CD8-positive, alpha-beta memory T cell (primary cell): Measurements from ENCODE around the gene GNA14. TPM values are rescaled to one million over a fixed set of nuclear protein-coding genes. Genes with fewer than 3 reads are reported as not detected.
A peak's percentile ranks its signal among the peaks of the same experiment; 100 is the strongest.

Experiments used
- CTCF ChIA-PET: fragments of 350-600 bp; sonication (Branson Sonifier 250); formaldehyde crosslinking; loops from one replicate; lab custom pipeline; 2021; ENCODE audit warnings: antibody characterized with exemption; lab: Charles Lee
- POLR2A ChIA-PET: fragments of 350-600 bp; sonication (Branson Sonifier 250); formaldehyde crosslinking; loops from one replicate; lab custom pipeline; 2021; ENCODE audit warnings: antibody characterized with exemption; lab: Charles Lee
- DNase-seq, 5 donors: peaks; one replicate each; pipeline versions ENCODE4 v3.0.0 to v3.0.0-alpha.2; 2020 to 2022; ENCODE audit warnings: mixed read lengths in 1 of 5
- H3K27ac ChIP-seq: one replicate; pipeline ENCODE4 v1.7.0; 2013; ENCODE audit warnings: low read depth, mild to moderate bottlenecking, low read length, moderate library complexity
- H3K27me3 ChIP-seq: 2 replicates; pipeline ENCODE4 v1.7.0; 2013; ENCODE audit warnings: low read length, mild to moderate bottlenecking; ENCODE audit not compliant: insufficient read depth, poor library complexity, severe bottlenecking
- H3K36me3 ChIP-seq: 2 replicates; pipeline ENCODE4 v1.7.0; 2013; ENCODE audit warnings: mild to moderate bottlenecking, low read length, moderate library complexity; ENCODE audit not compliant: insufficient read depth
- H3K4me1 ChIP-seq: 2 replicates; pipeline ENCODE4 v1.7.0; 2013; ENCODE audit warnings: mild to moderate bottlenecking, low read length, moderate library complexity; ENCODE audit not compliant: insufficient read depth
- H3K4me3 ChIP-seq: 2 replicates; pipeline ENCODE4 v1.7.0; 2013; ENCODE audit warnings: mild to moderate bottlenecking, low read length
- H3K9me3 ChIP-seq: 2 replicates; pipeline ENCODE4 v1.7.0; 2013; ENCODE audit warnings: mild to moderate bottlenecking, low read length
- H3K27ac Mint-ChIP-seq, 8 donors: one replicate each; pipeline ENCODE4 v1.8.0; 2020 to 2021; ENCODE audit warnings: mixed read lengths in 8 of 8, mild to moderate bottlenecking in 6 of 8, inconsistent platforms in 3 of 8, moderate library complexity in 3 of 8
- H3K27me3 Mint-ChIP-seq, 2 donors: one replicate each; pipeline ENCODE4 v1.8.0; 2020 to 2021; ENCODE audit warnings: mixed read lengths in 2 of 2, mild to moderate bottlenecking in 1 of 2, moderate library complexity in 1 of 2
- H3K36me3 Mint-ChIP-seq, 3 donors: one replicate each; pipeline ENCODE4 v1.8.0; 2020 to 2021; ENCODE audit warnings: mixed read lengths in 3 of 3, inconsistent platforms in 1 of 3, mild to moderate bottlenecking in 1 of 3
- H3K4me1 Mint-ChIP-seq, 3 donors: one replicate each; pipeline ENCODE4 v1.8.0; 2020 to 2021; ENCODE audit warnings: mixed read lengths in 3 of 3, inconsistent platforms in 1 of 3, mild to moderate bottlenecking in 1 of 3
- H3K4me3 Mint-ChIP-seq, 7 donors: one replicate each; pipeline ENCODE4 v1.8.0; 2020 to 2021; ENCODE audit warnings: mixed read lengths in 7 of 7, mild to moderate bottlenecking in 6 of 7, moderate library complexity in 4 of 7, inconsistent platforms in 2 of 7
- H3K9me3 Mint-ChIP-seq, 5 donors: one replicate each; pipeline ENCODE4 v1.8.0; 2020 to 2022; ENCODE audit warnings: mixed read lengths in 5 of 5, mild to moderate bottlenecking in 3 of 5, moderate library complexity in 2 of 5, inconsistent platforms in 1 of 5
- polyA plus RNA-seq: library from polyadenylated mRNA; unstranded; fragments of 300-500 nt; fragmentation: Illumina TruSeq; gene quantifications from one replicate; pipeline ENCODE4 v1.2.3, GENCODE V29; 2021
- total RNA-seq, 2 experiments: library from RNA; stranded (reverse); gene quantifications; one replicate each; pipeline ENCODE4 v1.2.3, GENCODE V29; 2021

Gene GNA14
- total and polyA plus RNA-seq, 3 experiments from 2014 or later = not detected

GRCh38 chr9:77435688-77436087 is 212.4 kb downstream of the GNA14 start:
- Mint-ChIP-seq H3K4me1 (peaks cover 3 to 5% (median 4%) of the 10 kb centered on the region in 3 donors), H3K27ac (no peak overlapping the region), H3K36me3 (peaks cover 0 to 2% (median 0%) of the 10 kb centered on the region in 3 donors), H3K27me3 (peaks cover 3 to 11% of the 10 kb centered on the region in 2 donors), H3K4me3 (no peak overlapping the region), H3K9me3 (no peaks in the 10 kb centered on the region)
- POLR2A ChIA-PET = no interaction called here
- Histone ChIP-seq H3K4me1 (no peaks in the 10 kb centered on the region), H3K4me3 (no peak overlapping the region), H3K9me3 (no peaks in the 10 kb centered on the region), H3K36me3 (no peaks in the 10 kb centered on the region), H3K27me3 (no peaks in the 10 kb centered on the region), H3K27ac (no peak overlapping the region)
- no peak for DNase-seq
- CTCF ChIA-PET = no interaction called here

GRCh38 chr9:77435277-77435676 is 212.8 kb downstream of the GNA14 start:
- Mint-ChIP-seq H3K27me3 (peaks cover 3 to 11% of the 10 kb centered on the region in 2 donors), H3K9me3 (no peaks in the 10 kb centered on the region), H3K27ac (no peak overlapping the region), H3K4me1 (peaks cover 3 to 5% (median 4%) of the 10 kb centered on the region in 3 donors), H3K36me3 (peaks cover 0 to 2% (median 0%) of the 10 kb centered on the region in 3 donors), H3K4me3 (no peak overlapping the region)
- Histone ChIP-seq H3K4me3 (no peak overlapping the region), H3K4me1 (no peaks in the 10 kb centered on the region), H3K9me3 (no peaks in the 10 kb centered on the region), H3K27ac (no peak overlapping the region), H3K27me3 (no peaks in the 10 kb centered on the region), H3K36me3 (no peaks in the 10 kb centered on the region)
- ChIA-PET POLR2A (no interaction called here), CTCF (interaction anchor here (0.7 kb wide), 1 partner anchor 79 kb away, joined by 3 read pairs; no protein-coding TSS in a partner anchor)
- DNase-seq = no peak

- ChIA-PET POLR2A (no interaction called here), CTCF (interaction anchor here (0.7 to 2.3 kb wide), 7 partner anchors 9 to 29 kb away, joined by 3 to 11 read pairs (median 4); no protein-coding TSS in a partner anchor)
- Mint-ChIP-seq H3K27ac (peak overlapping the region in 1 of 8 donors; percentile 88), H3K4me1 (peaks cover 3 to 5% (median 4%) of the 10 kb centered on the region in 3 donors), H3K4me3 (peak overlapping the region in 1 of 7 donors; percentile 80), H3K27me3 (peaks cover 5 to 8% of the 10 kb centered on the region in 2 donors), H3K9me3 (no peaks in the 10 kb centered on the region), H3K36me3 (peaks cover 0 to 2% (median 0%) of the 10 kb centered on the region in 3 donors)
- H3K4me1 ChIP-seq = no peaks in the 10 kb centered on the region
- no peaks in the 10 kb centered on the region for H3K27me3 ChIP-seq
- peak in 3 of 5 donors; percentile 9 to 35 (median 11) for DNase-seq
- H3K9me3 ChIP-seq = no peaks in the 10 kb centered on the region
- H3K27ac ChIP-seq = no peak overlapping the region
- H3K36me3 ChIP-seq = no peaks in the 10 kb centered on the region
- H3K4me3 ChIP-seq = no peak overlapping the region
These were observed 214.3 kb downstream of the GNA14 start for GRCh38 chr9:77433675-77434445.

- H3K4me3 Mint-ChIP-seq = no peak overlapping the region
- Histone ChIP-seq H3K36me3 (no peaks in the 10 kb centered on the region), H3K9me3 (no peaks in the 10 kb centered on the region), H3K27ac (no peak overlapping the region), H3K4me1 (no peaks in the 10 kb centered on the region), H3K4me3 (no peak overlapping the region), H3K27me3 (no peaks in the 10 kb centered on the region)
- H3K9me3 Mint-ChIP-seq = no peaks in the 10 kb centered on the region
- POLR2A ChIA-PET = no interaction called here
- H3K27ac Mint-ChIP-seq = no peak overlapping the region
- H3K4me1 Mint-ChIP-seq = peaks cover 3 to 5% (median 4%) of the 10 kb centered on the region in 3 donors
- peaks cover 2 to 8% of the 10 kb centered on the region in 2 donors for H3K27me3 Mint-ChIP-seq
- no peaks in the 10 kb centered on the region for H3K36me3 Mint-ChIP-seq
- CTCF ChIA-PET = interaction anchor here (1.0 kb wide), 1 partner anchor 25 kb away, joined by 4 read pairs; no protein-coding TSS in a partner anchor
- DNase-seq = no peak
These were observed 216.1 kb downstream of the GNA14 start for GRCh38 chr9:77432053-77432452.

GRCh38 chr9:77429928-77430327 is 218.2 kb downstream of the GNA14 start:
- no peaks in the 10 kb centered on the region for H3K4me1 ChIP-seq
- Mint-ChIP-seq H3K27ac (no peak overlapping the region), H3K27me3 (peaks cover 2 to 8% of the 10 kb centered on the region in 2 donors), H3K36me3 (no peaks in the 10 kb centered on the region), H3K4me3 (no peak overlapping the region), H3K9me3 (no peaks in the 10 kb centered on the region), H3K4me1 (peaks cover 3 to 5% (median 4%) of the 10 kb centered on the region in 3 donors)
- POLR2A ChIA-PET = no interaction called here
- no peak for DNase-seq
- no peak overlapping the region for H3K4me3 ChIP-seq
- no peak overlapping the region for H3K27ac ChIP-seq
- no peaks in the 10 kb centered on the region for H3K27me3 ChIP-seq
- no peaks in the 10 kb centered on the region for H3K36me3 ChIP-seq
- CTCF ChIA-PET = no interaction called here
- no peaks in the 10 kb centered on the region for H3K9me3 ChIP-seq

- H3K4me1 Mint-ChIP-seq = no peaks in the 10 kb centered on the region
- H3K9me3 Mint-ChIP-seq = peaks cover 0 to 2% (median 0%) of the 10 kb centered on the region in 5 donors
- no peak overlapping the region for H3K4me3 ChIP-seq
- no peaks in the 10 kb centered on the region for H3K4me1 ChIP-seq
- H3K27me3 Mint-ChIP-seq = peaks cover 2 to 3% of the 10 kb centered on the region in 2 donors
- no peak overlapping the region for H3K4me3 Mint-ChIP-seq
- H3K36me3 Mint-ChIP-seq = peaks cover 0 to 2% (median 0%) of the 10 kb centered on the region in 3 donors
- no peak overlapping the region for H3K27ac ChIP-seq
- H3K36me3 ChIP-seq = no peaks in the 10 kb centered on the region
- POLR2A ChIA-PET = no interaction called here
- no peak for DNase-seq
- CTCF ChIA-PET = no interaction called here
- no peaks in the 10 kb centered on the region for H3K27me3 ChIP-seq
- H3K9me3 ChIP-seq = no peaks in the 10 kb centered on the region
- no peak overlapping the region for H3K27ac Mint-ChIP-seq
These were observed 220.7 kb downstream of the GNA14 start for GRCh38 chr9:77427256-77427927.

GRCh38 chr9:77426712-77427111 is 221.4 kb downstream of the GNA14 start:
- no peak overlapping the region for H3K4me3 Mint-ChIP-seq
- no peaks in the 10 kb centered on the region for H3K36me3 ChIP-seq
- H3K9me3 Mint-ChIP-seq = peaks cover 0 to 2% (median 0%) of the 10 kb centered on the region in 5 donors
- H3K4me1 Mint-ChIP-seq = no peaks in the 10 kb centered on the region
- H3K4me3 ChIP-seq = no peak overlapping the region
- H3K36me3 Mint-ChIP-seq = peaks cover 0 to 5% (median 0%) of the 10 kb centered on the region in 3 donors
- CTCF ChIA-PET = no interaction called here
- peaks cover 2% of the 10 kb centered on the region in 2 donors for H3K27me3 Mint-ChIP-seq
- H3K27ac ChIP-seq = no peak overlapping the region
- no peak for DNase-seq
- H3K27ac Mint-ChIP-seq = no peak overlapping the region
- no peaks in the 10 kb centered on the region for H3K9me3 ChIP-seq
- POLR2A ChIA-PET = no interaction called here
- H3K4me1 ChIP-seq = no peaks in the 10 kb centered on the region
- no peaks in the 10 kb centered on the region for H3K27me3 ChIP-seq

- H3K27ac ChIP-seq = no peak overlapping the region
- CTCF ChIA-PET = interaction anchor here (1.0 to 1.7 kb wide), 2 partner anchors 9 to 31 kb away, joined by 5 read pairs; no protein-coding TSS in a partner anchor
These were observed 223.1 kb downstream of the GNA14 start for GRCh38 chr9:77424993-77425392.

More at GRCh38 chr9:77424993-77425392, 223.1 kb downstream of the GNA14 start:
- Mint-ChIP-seq H3K27ac (no peak overlapping the region), H3K4me1 (no peaks in the 10 kb centered on the region), H3K4me3 (no peak overlapping the region), H3K27me3 (peaks cover 0 to 2% of the 10 kb centered on the region in 2 donors), H3K9me3 (peaks cover 0 to 2% (median 0%) of the 10 kb centered on the region in 5 donors), H3K36me3 (peaks cover 0 to 5% (median 0%) of the 10 kb centered on the region in 3 donors)
- Histone ChIP-seq H3K4me3 (no peak overlapping the region), H3K27me3 (no peaks in the 10 kb centered on the region), H3K4me1 (no peaks in the 10 kb centered on the region), H3K36me3 (no peaks in the 10 kb centered on the region), H3K9me3 (no peaks in the 10 kb centered on the region)
- POLR2A ChIA-PET = no interaction called here
- DNase-seq = no peak
